Right atrium auricular region (tissue), 2 donors: Measurements from ENCODE around the gene CSNK2A2. TPM values are rescaled to one million over a fixed set of nuclear protein-coding genes. Genes with fewer than 3 reads are reported as not detected.

Experiments used
- DNase-seq: peaks from one replicate; pipeline ENCODE4 v3.0.0-alpha.2; 2019; ENCODE audit warnings: low spot score
- H3K27ac ChIP-seq, 2 donors: fragments of 200-600 bp; sonication (generic); 1 replicate in 1 of 2; 2 replicates in 1 of 2; pipeline ENCODE4 v1.5.1; 2016 to 2019
- H3K27me3 ChIP-seq, 2 donors: fragments of 200-600 bp; sonication (generic); one replicate each; pipeline versions ENCODE4 v1.5.1 to v1.6.0; 2017 to 2019
- H3K36me3 ChIP-seq: fragments of 200-600 bp; sonication (generic); one replicate; pipeline ENCODE4 v1.5.1; 2016
- H3K4me1 ChIP-seq, 2 donors: fragments of 200-600 bp; sonication (generic); one replicate each; pipeline versions ENCODE4 v1.5.1 to v1.6.0; 2017 to 2019
- H3K4me3 ChIP-seq, 2 donors: fragments of 200-600 bp; sonication (generic); 1 replicate in 1 of 2; 2 replicates in 1 of 2; pipeline ENCODE4 v1.5.1; 2017 to 2019; ENCODE audit warnings: mild to moderate bottlenecking in 1 of 2, moderate library complexity in 1 of 2
- H3K9me3 ChIP-seq, 2 donors: fragments of 200-600 bp; sonication (generic); one replicate each; pipeline ENCODE4 v1.5.1; 2019
- total RNA-seq, 2 donors: library from RNA; depleted of rRNA; stranded (reverse); fragments of >200 nt; gene quantifications; one replicate each; pipeline ENCODE4 v1.1.0, GENCODE V29; 2016
- TF ChIP-seq, protein P1 (sequence below), 2 donors: fragments of 200-600 bp; sonication (generic); IDR thresholded peaks; one replicate each; pipeline ENCODE4 v1.5.1; 2019; ENCODE audit warnings: antibody characterized with exemption in 2 of 2

Gene CSNK2A2
- total RNA-seq, 2 donors from 2014 or later = 17.2 to 18.1 TPM

DNA sequence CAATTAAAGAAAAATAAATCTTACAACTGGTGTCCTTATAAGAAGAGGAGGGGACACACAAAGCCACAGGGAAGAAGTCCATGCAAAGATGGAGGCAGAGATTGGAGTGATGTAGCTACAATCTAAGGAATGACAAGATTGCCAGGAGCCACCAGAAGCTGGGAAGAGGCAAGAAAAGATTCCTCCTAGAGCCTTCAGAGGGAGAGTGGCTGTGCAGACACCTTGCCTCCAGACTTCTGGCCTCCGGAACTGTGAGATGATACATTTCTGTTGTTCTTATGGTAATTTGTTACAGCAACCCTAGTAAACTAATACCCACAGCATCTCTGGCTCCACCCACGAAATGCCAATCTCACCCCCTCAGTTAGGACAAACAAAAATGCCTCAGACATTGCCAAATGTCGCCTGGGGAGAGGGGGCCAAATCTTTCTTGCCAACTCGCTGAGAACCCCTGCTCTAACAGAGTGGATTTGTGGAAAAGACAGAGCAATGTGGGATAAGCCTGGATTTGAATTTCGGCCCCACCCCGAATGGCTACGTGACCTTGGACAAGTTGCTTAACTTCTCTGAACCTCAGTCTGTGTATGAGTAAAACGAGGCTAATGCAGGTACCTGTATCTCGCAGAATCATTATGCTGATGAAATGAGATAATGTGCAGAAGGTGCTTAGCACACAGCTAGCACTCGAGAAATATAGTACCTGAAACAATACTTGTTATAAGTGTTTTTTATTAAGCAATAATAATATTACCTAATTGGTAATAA, 37.1 kb upstream of the CSNK2A2 start:
- H3K4me1 ChIP-seq = no peaks in the 10 kb centered on the region
- no peak for DNase-seq
- H3K36me3 ChIP-seq = no peaks in the 10 kb centered on the region
- H3K27me3 ChIP-seq = no peaks in the 10 kb centered on the region
- H3K27ac ChIP-seq = no peak overlapping the region
- no peak overlapping the region for H3K4me3 ChIP-seq
- TF ChIP-seq, protein P1, sequence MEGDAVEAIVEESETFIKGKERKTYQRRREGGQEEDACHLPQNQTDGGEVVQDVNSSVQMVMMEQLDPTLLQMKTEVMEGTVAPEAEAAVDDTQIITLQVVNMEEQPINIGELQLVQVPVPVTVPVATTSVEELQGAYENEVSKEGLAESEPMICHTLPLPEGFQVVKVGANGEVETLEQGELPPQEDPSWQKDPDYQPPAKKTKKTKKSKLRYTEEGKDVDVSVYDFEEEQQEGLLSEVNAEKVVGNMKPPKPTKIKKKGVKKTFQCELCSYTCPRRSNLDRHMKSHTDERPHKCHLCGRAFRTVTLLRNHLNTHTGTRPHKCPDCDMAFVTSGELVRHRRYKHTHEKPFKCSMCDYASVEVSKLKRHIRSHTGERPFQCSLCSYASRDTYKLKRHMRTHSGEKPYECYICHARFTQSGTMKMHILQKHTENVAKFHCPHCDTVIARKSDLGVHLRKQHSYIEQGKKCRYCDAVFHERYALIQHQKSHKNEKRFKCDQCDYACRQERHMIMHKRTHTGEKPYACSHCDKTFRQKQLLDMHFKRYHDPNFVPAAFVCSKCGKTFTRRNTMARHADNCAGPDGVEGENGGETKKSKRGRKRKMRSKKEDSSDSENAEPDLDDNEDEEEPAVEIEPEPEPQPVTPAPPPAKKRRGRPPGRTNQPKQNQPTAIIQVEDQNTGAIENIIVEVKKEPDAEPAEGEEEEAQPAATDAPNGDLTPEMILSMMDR (IDR thresholded peaks at IDR 0.05) = no peak
- H3K9me3 ChIP-seq = no peaks in the 10 kb centered on the region

DNA sequence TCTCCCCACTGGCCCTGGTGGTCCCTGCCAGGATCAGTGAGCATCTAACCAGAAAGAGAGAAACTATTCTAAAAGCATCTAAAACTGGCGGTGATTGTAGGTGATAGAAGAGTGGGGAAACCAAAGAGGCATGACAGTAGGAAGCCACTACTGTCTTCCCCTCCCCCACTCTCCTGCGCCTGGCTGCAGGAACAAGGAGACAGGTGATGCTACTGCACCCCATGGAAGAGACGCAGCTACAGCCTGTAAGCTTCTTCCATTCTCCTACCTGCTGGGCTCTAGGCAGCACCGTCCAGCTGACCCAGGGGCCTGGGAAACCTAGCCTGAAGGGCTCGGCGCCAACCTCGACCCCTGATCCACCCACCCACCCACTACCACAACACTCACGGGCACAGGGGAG, 32.4 kb upstream of the CSNK2A2 start:
- DNase-seq = no peak
- H3K4me3 ChIP-seq = no peak overlapping the region
- H3K27ac ChIP-seq = no peak overlapping the region
- H3K27me3 ChIP-seq = no peaks in the 10 kb centered on the region
- no peaks in the 10 kb centered on the region for H3K9me3 ChIP-seq
- TF ChIP-seq, protein P1 (IDR thresholded peaks at IDR 0.05) = no peak
- H3K36me3 ChIP-seq = no peaks in the 10 kb centered on the region
- no peaks in the 10 kb centered on the region for H3K4me1 ChIP-seq

DNA sequence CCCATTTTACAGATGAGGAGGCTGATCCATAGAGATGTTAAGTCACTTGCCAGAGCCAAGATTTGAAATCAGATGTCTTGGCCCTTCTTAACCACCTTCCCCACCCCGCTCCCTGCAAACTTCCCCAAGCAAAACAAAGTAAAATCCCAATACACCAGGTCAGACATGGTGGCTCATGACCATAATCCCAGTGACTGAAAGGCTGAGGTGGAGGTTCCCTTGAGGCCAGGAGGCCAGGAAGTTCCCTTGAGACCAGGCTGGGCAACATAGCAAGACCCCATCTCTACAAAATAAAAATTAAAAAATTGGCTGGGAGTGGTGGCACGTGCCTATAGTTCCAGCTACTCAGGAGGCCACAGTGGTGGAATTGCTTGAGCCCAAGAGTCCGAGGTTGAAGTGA, 28.9 kb upstream of the CSNK2A2 start:
- no peaks in the 10 kb centered on the region for H3K27me3 ChIP-seq
- H3K27ac ChIP-seq = no peak overlapping the region
- DNase-seq = no peak
- TF ChIP-seq, protein P1 (IDR thresholded peaks at IDR 0.05) = no peak
- no peaks in the 10 kb centered on the region for H3K36me3 ChIP-seq
- no peaks in the 10 kb centered on the region for H3K9me3 ChIP-seq
- no peaks in the 10 kb centered on the region for H3K4me1 ChIP-seq
- no peak overlapping the region for H3K4me3 ChIP-seq

DNA sequence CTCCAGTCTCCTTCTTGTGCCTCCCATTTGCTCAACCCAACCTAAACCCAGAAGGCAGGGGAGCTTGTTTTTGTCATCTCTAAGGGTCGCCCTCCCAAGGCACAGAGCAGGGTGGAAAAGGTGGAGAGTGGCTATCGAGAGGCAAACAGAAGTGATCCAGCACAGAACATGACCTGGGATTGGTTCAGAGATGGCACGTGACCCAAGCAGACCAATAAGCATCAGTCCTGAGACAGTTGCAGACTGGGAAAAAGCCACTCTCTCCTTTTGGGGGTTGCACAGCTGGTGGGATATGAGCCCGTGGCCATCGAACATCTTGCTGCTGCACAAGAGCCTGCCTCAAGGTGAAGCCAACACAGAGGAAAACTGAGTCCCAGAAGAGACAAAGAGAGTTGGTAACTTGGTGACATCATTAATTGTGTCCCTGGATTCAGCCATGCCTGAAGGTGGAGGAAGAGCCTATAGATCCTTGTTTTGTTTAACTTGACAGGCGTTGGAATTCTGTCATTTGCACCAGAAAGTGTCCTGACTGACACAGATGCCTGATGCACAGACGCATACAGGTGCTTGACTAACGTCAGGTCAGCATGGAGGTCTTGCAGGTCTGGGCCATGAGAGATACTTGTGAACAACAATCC, 28.2 kb upstream of the CSNK2A2 start:
- Histone ChIP-seq H3K27me3 (no peaks in the 10 kb centered on the region), H3K4me3 (no peak overlapping the region), H3K36me3 (no peaks in the 10 kb centered on the region), H3K4me1 (no peaks in the 10 kb centered on the region), H3K9me3 (no peaks in the 10 kb centered on the region), H3K27ac (no peak overlapping the region)
- DNase-seq = no peak
- TF ChIP-seq, protein P1 (IDR thresholded peaks at IDR 0.05) = no peak

DNA sequence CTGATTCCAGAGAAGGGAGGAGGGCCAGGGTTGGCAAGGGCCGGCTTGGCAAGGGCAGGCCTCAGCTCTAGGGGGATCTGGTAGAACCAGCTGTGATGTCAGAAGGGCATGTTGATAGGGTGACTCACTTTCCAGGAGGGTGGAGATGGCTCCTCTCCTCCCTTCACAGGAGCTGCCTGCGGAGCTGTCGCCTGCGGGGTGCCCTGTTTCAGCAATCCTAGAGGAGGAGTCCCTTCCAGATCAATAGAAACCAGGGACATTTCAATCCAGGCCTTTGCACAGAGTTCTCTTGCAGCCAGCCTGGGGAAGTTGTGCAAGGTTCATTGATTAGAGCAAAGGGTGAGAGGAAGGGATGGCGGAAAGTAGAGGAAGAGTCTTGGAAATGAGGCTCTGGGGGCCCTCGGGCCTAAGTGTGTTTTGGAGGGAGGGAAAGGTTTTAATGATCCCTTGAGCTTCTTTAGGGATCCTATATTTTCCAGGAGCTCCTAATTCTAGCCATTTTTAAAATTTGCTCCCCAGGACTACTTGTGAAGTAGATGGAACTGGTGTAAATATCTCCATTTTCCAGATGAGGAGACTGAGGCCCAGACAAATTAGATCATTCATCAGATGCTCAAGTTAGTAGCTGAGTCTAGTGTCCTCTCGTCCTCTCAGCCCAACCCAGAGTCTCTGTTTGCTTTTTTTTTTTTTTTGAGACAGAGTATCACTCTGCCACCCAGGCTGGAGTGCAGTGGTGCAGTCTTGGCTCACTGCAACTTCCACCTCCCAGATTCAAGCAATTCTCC, 24.8 kb upstream of the CSNK2A2 start:
- H3K4me3 ChIP-seq = no peak overlapping the region
- no peak for DNase-seq
- TF ChIP-seq, protein P1 (IDR thresholded peaks at IDR 0.05) = no peak
- no peak overlapping the region for H3K27ac ChIP-seq
- H3K9me3 ChIP-seq = no peaks in the 10 kb centered on the region
- no peaks in the 10 kb centered on the region for H3K36me3 ChIP-seq
- H3K4me1 ChIP-seq = no peaks in the 10 kb centered on the region
- H3K27me3 ChIP-seq = no peaks in the 10 kb centered on the region
